ENCODE results near the gene DCTN4. TPM values are rescaled to one million over a fixed set of nuclear protein-coding genes. Genes with fewer than 3 reads are reported as not detected.

DCTN4 gene
- total RNA-seq, 1 donor from 2014 or later: 28.1 TPM

DNA sequence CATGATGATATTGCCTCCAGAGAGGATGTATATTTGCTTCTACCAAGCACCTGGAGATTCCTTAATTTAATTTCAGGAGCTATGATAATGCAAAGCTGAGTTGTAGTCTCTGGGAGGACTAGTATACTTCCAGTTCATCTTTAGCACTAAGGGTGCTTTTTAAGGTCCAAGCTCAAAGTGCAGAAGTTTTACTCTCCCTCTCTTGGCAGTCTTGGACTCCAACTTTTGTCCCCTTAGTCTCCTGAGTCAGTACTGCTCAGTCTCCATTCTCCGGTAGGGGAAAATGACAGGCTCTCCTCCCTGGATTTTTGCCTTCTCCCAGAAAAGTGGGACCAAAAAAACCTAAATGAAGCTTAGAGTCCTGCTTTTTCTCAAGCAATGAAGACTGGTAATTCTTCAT lies 28.1 kb upstream of the DCTN4 start:
- intact Hi-C loops (cut with DNase I): loop anchor here (10.0 kb wide), 3 partner anchors 302 to 888 kb away; partner anchors contain the start of gene PDGFRB
- Histone ChIP-seq H3K36me3 (no peaks in the 10 kb centered on the region), H3K27ac (peak overlapping the region; percentile 97), H3K27me3 (no peaks in the 10 kb centered on the region), H3K9me3 (no peaks in the 10 kb centered on the region), H3K4me1 (peaks cover 18 to 68% of the 10 kb centered on the region in 2 donors), H3K4me3 (no peak overlapping the region)
- TF ChIP-seq, protein P1, sequence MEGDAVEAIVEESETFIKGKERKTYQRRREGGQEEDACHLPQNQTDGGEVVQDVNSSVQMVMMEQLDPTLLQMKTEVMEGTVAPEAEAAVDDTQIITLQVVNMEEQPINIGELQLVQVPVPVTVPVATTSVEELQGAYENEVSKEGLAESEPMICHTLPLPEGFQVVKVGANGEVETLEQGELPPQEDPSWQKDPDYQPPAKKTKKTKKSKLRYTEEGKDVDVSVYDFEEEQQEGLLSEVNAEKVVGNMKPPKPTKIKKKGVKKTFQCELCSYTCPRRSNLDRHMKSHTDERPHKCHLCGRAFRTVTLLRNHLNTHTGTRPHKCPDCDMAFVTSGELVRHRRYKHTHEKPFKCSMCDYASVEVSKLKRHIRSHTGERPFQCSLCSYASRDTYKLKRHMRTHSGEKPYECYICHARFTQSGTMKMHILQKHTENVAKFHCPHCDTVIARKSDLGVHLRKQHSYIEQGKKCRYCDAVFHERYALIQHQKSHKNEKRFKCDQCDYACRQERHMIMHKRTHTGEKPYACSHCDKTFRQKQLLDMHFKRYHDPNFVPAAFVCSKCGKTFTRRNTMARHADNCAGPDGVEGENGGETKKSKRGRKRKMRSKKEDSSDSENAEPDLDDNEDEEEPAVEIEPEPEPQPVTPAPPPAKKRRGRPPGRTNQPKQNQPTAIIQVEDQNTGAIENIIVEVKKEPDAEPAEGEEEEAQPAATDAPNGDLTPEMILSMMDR (IDR thresholded peaks at IDR 0.05): no peak
- no peak for DNase-seq (ENCODE audit: low spot score in 2 of 2)

DNA sequence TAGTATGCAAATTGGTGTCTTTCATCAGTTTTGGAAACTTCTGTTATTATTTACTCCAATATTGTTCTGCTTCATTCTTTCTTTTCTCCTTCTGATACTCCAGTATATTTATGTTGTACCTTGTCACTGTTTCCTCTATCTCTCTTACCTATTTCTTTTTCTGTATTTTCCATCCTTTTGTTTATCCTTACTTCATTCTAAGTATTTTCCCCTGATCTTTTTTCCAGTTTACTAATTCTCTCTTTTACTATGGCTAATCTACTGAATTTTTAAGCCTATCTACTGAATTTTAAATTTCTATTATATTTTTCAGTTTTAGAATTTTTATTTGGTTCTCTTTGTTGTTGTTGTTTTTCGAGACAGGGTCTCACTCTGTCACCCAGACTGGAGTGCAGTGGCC lies 27.1 kb upstream of the DCTN4 start:
- Histone ChIP-seq H3K27me3 (no peaks in the 10 kb centered on the region), H3K36me3 (no peaks in the 10 kb centered on the region), H3K4me3 (no peak overlapping the region), H3K9me3 (no peaks in the 10 kb centered on the region), H3K27ac (peak overlapping the region; percentile 97), H3K4me1 (peaks cover 18 to 68% of the 10 kb centered on the region in 2 donors)
- no peak for DNase-seq (ENCODE audit: low spot score in 2 of 2)
- TF ChIP-seq, protein P1 (IDR thresholded peaks at IDR 0.05): no peak
- intact Hi-C loops (cut with DNase I): loop anchor here (10.0 kb wide), 3 partner anchors 301 to 889 kb away; partner anchors contain the start of gene PDGFRB

DNA sequence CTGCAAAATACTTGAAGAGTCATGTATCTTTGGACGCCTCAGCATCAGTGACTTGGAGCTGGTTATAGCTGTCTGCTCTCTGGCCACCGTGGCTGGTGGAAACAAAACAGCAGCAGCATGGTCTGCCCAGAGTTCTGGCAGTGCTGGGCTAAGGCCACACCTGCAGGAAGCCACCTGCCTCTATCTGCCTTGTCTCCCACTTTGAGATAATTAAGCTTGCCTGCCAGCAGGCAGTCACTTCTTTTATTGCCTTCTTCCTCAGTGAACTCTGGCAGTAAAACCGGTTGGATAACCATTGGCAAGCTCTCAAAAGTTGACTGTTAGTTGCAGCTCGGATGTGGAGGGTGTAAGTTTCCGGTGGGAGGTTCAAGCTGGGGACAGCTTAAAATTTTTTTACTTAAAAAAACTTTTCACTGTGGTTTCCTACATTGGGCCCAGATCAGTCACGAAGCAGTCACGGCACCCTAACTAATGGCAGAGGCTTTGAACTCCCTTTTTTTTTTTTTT lies 24.7 kb upstream of the DCTN4 start:
- no peaks in the 10 kb centered on the region for H3K36me3 ChIP-seq
- peak overlapping the region; percentile 97 for H3K27ac ChIP-seq
- TF ChIP-seq, protein P1 (IDR thresholded peaks at IDR 0.05): no peak
- DNase-seq (ENCODE audit: low spot score in 2 of 2): peak; percentile 27 to 85
- no peaks in the 10 kb centered on the region for H3K27me3 ChIP-seq
- H3K9me3 ChIP-seq: no peaks in the 10 kb centered on the region
- peaks cover 26 to 65% of the 10 kb centered on the region in 2 donors for H3K4me1 ChIP-seq
- intact Hi-C loops (cut with DNase I): loop anchor here (5.0 to 10.0 kb wide), 4 partner anchors 239 to 891 kb away; partner anchors contain the start of genes GPX3 and PDGFRB
- H3K4me3 ChIP-seq: peak overlapping the region; percentile 23 to 88

DNA sequence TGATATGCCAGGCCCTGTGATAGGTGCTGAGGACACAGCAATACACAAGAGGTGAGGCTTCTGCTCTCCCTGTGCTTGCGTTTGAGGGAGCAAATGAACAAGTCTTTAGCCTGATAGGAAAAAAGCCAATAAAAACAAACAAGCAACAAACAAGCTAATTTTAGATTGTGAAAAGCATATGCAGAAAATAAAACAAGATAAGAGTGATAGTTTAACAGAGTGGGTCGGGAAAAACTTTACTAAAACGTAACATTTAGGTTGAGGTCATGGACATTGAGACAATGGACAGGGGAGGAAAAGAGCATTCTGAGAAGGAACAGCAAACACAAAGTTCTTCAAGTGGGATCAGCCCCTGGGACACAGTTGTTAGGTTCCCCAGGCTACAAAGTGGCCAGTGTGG lies 24.0 kb upstream of the DCTN4 start:
- Histone ChIP-seq H3K4me1 (peaks cover 26 to 60% of the 10 kb centered on the region in 2 donors), H3K9me3 (no peaks in the 10 kb centered on the region), H3K27me3 (no peaks in the 10 kb centered on the region), H3K27ac (peak overlapping the region; percentile 97), H3K36me3 (no peaks in the 10 kb centered on the region), H3K4me3 (peak overlapping the region; percentile 23 to 88)
- intact Hi-C loops (cut with DNase I): loop anchor here (5.0 to 10.0 kb wide), 4 partner anchors 239 to 892 kb away; partner anchors contain the start of genes GPX3 and PDGFRB
- TF ChIP-seq, protein P1 (IDR thresholded peaks at IDR 0.05): no peak
- DNase-seq (ENCODE audit: low spot score in 2 of 2): no peak

DNA sequence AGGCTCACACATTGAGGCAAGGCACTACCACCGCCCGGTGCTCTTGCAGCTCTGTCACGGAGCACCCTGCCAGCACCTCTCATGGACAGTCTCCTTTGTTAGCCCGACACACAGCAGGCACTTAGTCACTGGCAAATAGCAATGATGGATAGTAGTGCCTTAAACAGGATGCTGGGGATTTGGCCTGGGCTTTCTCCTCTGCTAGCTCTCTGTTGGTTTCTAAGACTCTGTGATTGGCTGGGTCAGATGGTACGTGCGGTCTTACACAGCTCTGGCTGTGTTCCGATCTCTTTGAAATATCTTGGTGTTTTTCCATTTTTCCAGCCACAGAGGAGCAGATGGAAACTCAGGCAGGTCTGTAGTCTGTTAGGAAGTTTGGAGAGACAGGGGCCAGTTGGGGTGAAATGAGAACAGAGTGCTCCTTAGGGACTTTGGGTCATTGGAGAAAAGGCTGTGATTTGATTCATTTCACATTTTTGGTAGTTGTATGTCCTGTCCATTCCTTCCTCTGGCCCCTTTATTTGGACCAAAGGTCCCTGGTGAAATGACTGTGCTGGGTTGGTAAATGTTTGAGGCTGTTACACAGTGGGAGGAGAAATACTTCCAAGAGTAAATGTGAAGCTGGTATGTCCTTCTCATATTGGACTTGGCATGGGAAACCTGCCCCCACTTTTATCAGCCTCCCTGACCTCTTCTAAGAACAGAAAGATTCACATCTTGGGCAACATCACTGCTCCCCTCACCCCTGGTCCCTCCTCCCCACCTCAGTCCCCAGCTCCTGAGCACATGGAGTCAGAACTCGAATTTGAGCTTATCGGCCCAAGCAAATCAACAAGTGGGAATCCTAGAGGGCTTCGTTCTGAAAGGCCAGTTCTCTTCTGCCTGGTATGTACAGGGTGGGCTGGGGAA lies 23.1 kb upstream of the DCTN4 start:
- TF ChIP-seq, protein P1 (IDR thresholded peaks at IDR 0.05): no peak
- Histone ChIP-seq H3K9me3 (no peaks in the 10 kb centered on the region), H3K36me3 (no peaks in the 10 kb centered on the region), H3K27ac (peak overlapping the region; percentile 97), H3K27me3 (no peaks in the 10 kb centered on the region), H3K4me1 (peaks cover 26 to 63% of the 10 kb centered on the region in 2 donors), H3K4me3 (peak overlapping the region; percentile 11 to 88)
- peak; percentile 63 to 95 for DNase-seq (ENCODE audit: low spot score in 2 of 2)
- intact Hi-C loops (cut with DNase I): loop anchor here (5.0 to 10.0 kb wide), 4 partner anchors 240 to 893 kb away; partner anchors contain the start of genes GPX3 and PDGFRB

Measured in ascending aorta (tissue), 2 donors.